ENCODE results near the gene MOB2. TPM values are rescaled to one million over a fixed set of nuclear protein-coding genes. Genes with fewer than 3 reads are reported as not detected.

MOB2 gene
- total RNA-seq (10 to 100 TPM; 28.5 to 47.2 (median 31.3) TPM), polyA plus RNA-seq (10 to 100 TPM; 32.0 to 50.1 TPM)
- long read RNA-seq, donor 1, transcript MOB2-201 (5 exons, 1,207 nt) = major isoform, 8 of 75 reads
- long read RNA-seq, donor 1, partial matches to known transcripts = 52 of 75 reads
- long read RNA-seq, donor 1, other reads (novel, unspliced or antisense) = 11 of 75 reads
- long read RNA-seq, donor 2, partial matches to known transcripts = 16 of 22 reads
- long read RNA-seq, donor 2, other reads (novel, unspliced or antisense) = 5 of 22 reads
- long read RNA-seq, donor 3, partial matches to known transcripts = 36 of 48 reads
- long read RNA-seq, donor 3, other reads (novel, unspliced or antisense) = 6 of 48 reads

GRCh38 chr11:1486054-1486825 lies at the start of gene MOB2:
Gene MOB2 (minus strand): TSS chr11:1486779. CDS start chr11:1486556, 223 bp downstream.
- Histone ChIP-seq H3K27me3 (no peaks in the 10 kb centered on the region), H3K4me1 (ENCODE audit: insufficient read depth) (peaks cover 46% of the 10 kb centered on the region), H3K4me3 (peak within 1 kb of the TSS; percentile 8), H3K27ac (peak within 1 kb of the TSS in 1 of 2 donors; percentile 72), H3K9me3 (no peaks in the 10 kb centered on the region), H3K36me3 (no peaks in the 10 kb centered on the region)
- intact Hi-C loops (cut with DNase I) = no loop called here
- TF ChIP-seq, protein P1, sequence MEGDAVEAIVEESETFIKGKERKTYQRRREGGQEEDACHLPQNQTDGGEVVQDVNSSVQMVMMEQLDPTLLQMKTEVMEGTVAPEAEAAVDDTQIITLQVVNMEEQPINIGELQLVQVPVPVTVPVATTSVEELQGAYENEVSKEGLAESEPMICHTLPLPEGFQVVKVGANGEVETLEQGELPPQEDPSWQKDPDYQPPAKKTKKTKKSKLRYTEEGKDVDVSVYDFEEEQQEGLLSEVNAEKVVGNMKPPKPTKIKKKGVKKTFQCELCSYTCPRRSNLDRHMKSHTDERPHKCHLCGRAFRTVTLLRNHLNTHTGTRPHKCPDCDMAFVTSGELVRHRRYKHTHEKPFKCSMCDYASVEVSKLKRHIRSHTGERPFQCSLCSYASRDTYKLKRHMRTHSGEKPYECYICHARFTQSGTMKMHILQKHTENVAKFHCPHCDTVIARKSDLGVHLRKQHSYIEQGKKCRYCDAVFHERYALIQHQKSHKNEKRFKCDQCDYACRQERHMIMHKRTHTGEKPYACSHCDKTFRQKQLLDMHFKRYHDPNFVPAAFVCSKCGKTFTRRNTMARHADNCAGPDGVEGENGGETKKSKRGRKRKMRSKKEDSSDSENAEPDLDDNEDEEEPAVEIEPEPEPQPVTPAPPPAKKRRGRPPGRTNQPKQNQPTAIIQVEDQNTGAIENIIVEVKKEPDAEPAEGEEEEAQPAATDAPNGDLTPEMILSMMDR (IDR thresholded peaks at IDR 0.05) = no peak
- no peak for TF ChIP-seq POLR2A (IDR thresholded peaks at IDR 0.05)
- peak; percentile 47 to 79 (median 66) for DNase-seq
- WGBS, 3 donors = 9 to 19% (median 13%) methylated on average over 29 to 31 of the region's 31 CpGs

- Histone ChIP-seq H3K4me3 (no peak overlapping the region), H3K36me3 (no peaks in the 10 kb centered on the region), H3K9me3 (no peaks in the 10 kb centered on the region), H3K27me3 (no peaks in the 10 kb centered on the region), H3K4me1 (ENCODE audit: insufficient read depth) (peaks cover 5% of the 10 kb centered on the region), H3K27ac (no peak overlapping the region)
- WGBS, 3 donors = 77 to 79% (median 78%) methylated on average over 14 of the region's 14 CpGs
- intact Hi-C loops (cut with DNase I) = loop anchor here in 1 of 4 donors (10.0 kb wide), 1 partner anchor 270 kb away; no protein-coding TSS in a partner anchor
- TF ChIP-seq, protein P1 (IDR thresholded peaks at IDR 0.05) = no peak
- no peak for TF ChIP-seq POLR2A (IDR thresholded peaks at IDR 0.05)
- DNase-seq = no peak
These were observed 48.1 kb upstream of the MOB2 start for GRCh38 chr11:1534682-1535081.

DNA sequence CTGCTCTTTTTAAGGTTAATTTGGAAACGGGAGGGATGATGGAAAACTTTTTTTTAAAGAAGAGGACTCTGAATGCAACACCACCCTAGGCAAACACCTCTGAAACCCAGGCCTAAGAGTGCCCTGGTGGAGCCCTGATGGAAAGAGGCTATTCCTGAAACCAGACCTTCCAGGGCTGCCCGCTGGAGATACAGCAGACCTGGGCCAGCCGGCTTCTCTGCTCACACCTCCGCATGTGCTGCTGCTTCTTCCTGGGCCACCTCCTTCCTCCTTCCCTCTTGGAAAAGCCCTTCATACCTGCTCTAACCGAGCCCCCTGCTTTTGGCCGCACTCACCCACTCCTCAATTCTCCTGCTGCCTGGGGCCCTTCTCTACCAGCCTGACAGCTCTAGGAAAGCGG lies 47.6 kb upstream of the MOB2 start:
- TF ChIP-seq, protein P1 (IDR thresholded peaks at IDR 0.05) = no peak
- TF ChIP-seq POLR2A (IDR thresholded peaks at IDR 0.05) = no peak
- no peak for TF ChIP-seq EP300 (IDR thresholded peaks at IDR 0.05)
- Histone ChIP-seq H3K4me3 (no peak overlapping the region), H3K27ac (no peak overlapping the region), H3K36me3 (no peaks in the 10 kb centered on the region), H3K9me3 (no peaks in the 10 kb centered on the region), H3K4me1 (ENCODE audit: insufficient read depth) (peaks cover 5% of the 10 kb centered on the region), H3K27me3 (no peaks in the 10 kb centered on the region)
- DNase-seq = no peak
- intact Hi-C loops (cut with DNase I) = loop anchor here in 1 of 4 donors (10.0 kb wide), 1 partner anchor 269 kb away; no protein-coding TSS in a partner anchor
- WGBS, 3 donors = 86 to 90% (median 89%) methylated on average over 7 of the region's 7 CpGs

DNA sequence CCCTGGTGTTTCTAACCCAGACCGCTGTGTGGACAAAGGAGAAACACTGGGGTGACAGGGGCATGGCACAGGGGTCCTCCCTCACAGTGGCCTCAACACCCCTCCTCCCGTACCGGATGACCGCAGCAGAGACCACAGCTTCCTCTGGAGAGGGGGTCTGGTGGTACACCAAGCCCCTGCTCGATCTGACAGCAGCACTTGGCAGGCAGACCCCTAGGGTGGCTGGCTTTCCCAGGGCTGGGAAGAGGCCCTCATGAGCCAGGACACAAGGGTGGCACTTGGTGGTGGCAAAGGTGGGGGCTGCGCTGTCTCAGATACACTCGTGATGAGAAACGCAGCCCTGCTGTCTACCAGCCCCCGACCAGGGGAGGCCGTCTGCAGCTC lies 46.8 kb upstream of the MOB2 start:
- no peaks in the 10 kb centered on the region for H3K36me3 ChIP-seq
- 78 to 86% (median 83%) methylated on average over 10 of the region's 10 CpGs for WGBS, 3 donors
- H3K27ac ChIP-seq = no peak overlapping the region
- peaks cover 5% of the 10 kb centered on the region for H3K4me1 ChIP-seq (ENCODE audit: insufficient read depth)
- no peaks in the 10 kb centered on the region for H3K9me3 ChIP-seq
- TF ChIP-seq EP300 (IDR thresholded peaks at IDR 0.05) (no peak), POLR2A (IDR thresholded peaks at IDR 0.05) (no peak)
- TF ChIP-seq, protein P1 (IDR thresholded peaks at IDR 0.05) = no peak
- DNase-seq = no peak
- no peaks in the 10 kb centered on the region for H3K27me3 ChIP-seq
- H3K4me3 ChIP-seq = no peak overlapping the region
- intact Hi-C loops (cut with DNase I) = loop anchor here in 1 of 4 donors (10.0 kb wide), 1 partner anchor 269 kb away; no protein-coding TSS in a partner anchor

Data from ovary (tissue), 10 donors.